H1 (cell line): ENCODE results near the gene TRIM52. TPM values are rescaled to one million over a fixed set of nuclear protein-coding genes. Genes with fewer than 3 reads are reported as not detected.
A peak's percentile ranks its signal among the peaks of the same experiment; 100 is the strongest.

Source experiments
- CTCF ChIA-PET: fragments of 300-600 bp; sonication (Branson Sonifier 250); formaldehyde crosslinking; loops from one replicate; lab custom pipeline; 2021; ENCODE audit not compliant: partially characterized antibody; lab: Charles Lee
- POLR2A ChIA-PET: fragments of 300-600 bp; sonication (Branson Sonifier 250); formaldehyde crosslinking; loops from one replicate; lab custom pipeline; 2021; ENCODE audit warnings: inconsistent platforms; ENCODE audit not compliant: partially characterized antibody; lab: Charles Lee
- DNase-seq, 2 experiments: peaks; one replicate each; pipeline versions ENCODE4 v3.0.0 to v3.0.0-alpha.2; 2010 to 2022; ENCODE audit warnings: low spot score in 2 of 2, low read depth in 1 of 2, mixed read lengths in 1 of 2
- FAIRE-seq: peaks from 2 replicates; lab custom pipeline; 2011; peaks lifted over from hg19 to GRCh38; lab: Jason Lieb, UNC
- H2AFZ ChIP-seq: 2 replicates; pipeline ENCODE4 v1.8.1; 2012; ENCODE audit warnings: low read length, inconsistent platforms
- H2AK5ac ChIP-seq: 2 replicates; pipeline ENCODE4 v1.6.1; 2013; ENCODE audit warnings: low read depth, low read length
- H2BK120ac ChIP-seq: replicated peaks from 2 replicates; pipeline ENCODE3; 2013; ENCODE audit warnings: low read depth, low read length, inconsistent platforms
- H2BK12ac ChIP-seq: 2 replicates; pipeline ENCODE4 v1.6.1; 2013; ENCODE audit warnings: low read depth, low read length
- H2BK15ac ChIP-seq: 2 replicates; pipeline ENCODE4 v1.6.1; 2013; ENCODE audit warnings: low read length
- H2BK20ac ChIP-seq: 2 replicates; pipeline ENCODE4 v1.6.1; 2013; ENCODE audit warnings: low read length
- H2BK5ac ChIP-seq: 2 replicates; pipeline ENCODE4 v1.6.1; 2013; ENCODE audit warnings: low read depth, low read length
- H3K14ac ChIP-seq: 2 replicates; pipeline ENCODE4 v1.6.1; 2013; ENCODE audit warnings: inconsistent platforms; ENCODE audit not compliant: insufficient read length
- H3K18ac ChIP-seq: 2 replicates; pipeline ENCODE4 v1.6.1; 2013; ENCODE audit warnings: low read length; ENCODE audit errors: extremely low read depth
- H3K23ac ChIP-seq: 2 replicates; pipeline ENCODE4 v1.6.1; 2013; ENCODE audit warnings: inconsistent platforms; ENCODE audit not compliant: insufficient read length
- H3K23me2 ChIP-seq: 2 replicates; pipeline ENCODE4 v1.6.1; 2013; ENCODE audit warnings: low read depth, low read length
- H3K27ac ChIP-seq: 2 replicates; pipeline ENCODE4 v1.6.1; 2011; ENCODE audit warnings: low read depth, low read length, inconsistent platforms
- H3K27me3 ChIP-seq, 4 experiments: replicated peaks in 1 of 4; 1 replicate in 1 of 4; 2 replicates in 3 of 4; pipeline versions ENCODE4 v1.6.1 to v1.8.1; 2011 to 2013; ENCODE audit warnings: low read length in 3 of 4, mild to moderate bottlenecking in 3 of 4, inconsistent platforms in 2 of 4, mixed read lengths in 2 of 4, moderate library complexity in 1 of 4; ENCODE audit not compliant: control insufficient read depth in 3 of 4, insufficient read depth in 3 of 4; ENCODE audit errors: extremely low read depth in 1 of 4
- H3K36me3 ChIP-seq, 4 experiments: 2 replicates each; pipeline versions ENCODE4 v1.6.1 to v1.8.1; 2011 to 2013; ENCODE audit warnings: mild to moderate bottlenecking in 4 of 4, low read length in 3 of 4, moderate library complexity in 2 of 4, control low read depth in 1 of 4, inconsistent platforms in 1 of 4; ENCODE audit not compliant: insufficient read depth in 4 of 4, control insufficient read depth in 2 of 4
- H3K4ac ChIP-seq: replicated peaks from 2 replicates; pipeline ENCODE3; 2013; ENCODE audit warnings: low read length, low read depth, mixed read lengths, inconsistent platforms; ENCODE audit not compliant: insufficient read length
- H3K4me1 ChIP-seq, 4 experiments: replicated peaks in 1 of 4; 1 replicate in 1 of 4; 2 replicates in 3 of 4; pipeline versions ENCODE4 v1.6.1 to v1.8.1; 2011 to 2013; ENCODE audit warnings: low read length in 3 of 4, inconsistent platforms in 2 of 4, mixed read lengths in 1 of 4; ENCODE audit not compliant: insufficient read depth in 4 of 4, control insufficient read depth in 3 of 4
- H3K4me2 ChIP-seq, 2 experiments: 2 replicates each; pipeline versions ENCODE4 v1.6.1 to v1.8.1; 2011 to 2013; ENCODE audit warnings: low read depth in 2 of 2, low read length in 2 of 2, control low read depth in 1 of 2, inconsistent platforms in 1 of 2, mild to moderate bottlenecking in 1 of 2; ENCODE audit not compliant: insufficient read depth in 1 of 2
- H3K4me3 ChIP-seq, 4 experiments: fragments of 200-600, 300-600 bp in 1 of 4; sonication (generic), shearing (Covaris generic), sonication (Bioruptor Twin) in 1 of 4; 2 replicates each; pipeline versions ENCODE4 v1.5.1 to v1.8.1; 2011 to 2016; ENCODE audit warnings: low read length in 4 of 4, low read depth in 3 of 4, control low read depth in 2 of 4, inconsistent platforms in 2 of 4, mild to moderate bottlenecking in 2 of 4, mixed read lengths in 1 of 4, moderate library complexity in 1 of 4; ENCODE audit not compliant: insufficient read depth in 2 of 4; ENCODE audit errors: extremely low read depth in 1 of 4
- H3K56ac ChIP-seq: replicated peaks from 2 replicates; pipeline ENCODE3; 2013; ENCODE audit warnings: low read depth, mild to moderate bottlenecking, mixed read lengths, low read length, inconsistent platforms; ENCODE audit not compliant: insufficient read length
- H3K79me1 ChIP-seq: 2 replicates; pipeline ENCODE4 v1.6.1; 2013; ENCODE audit warnings: low read depth, low read length, control low read depth
- H3K79me2 ChIP-seq, 2 experiments: 2 replicates each; pipeline versions ENCODE4 v1.6.1 to v1.8.1; 2012 to 2013; ENCODE audit warnings: low read length in 2 of 2, mild to moderate bottlenecking in 2 of 2, inconsistent platforms in 1 of 2; ENCODE audit not compliant: insufficient read depth in 2 of 2, control insufficient read depth in 1 of 2
- H3K9ac ChIP-seq, 4 experiments: replicated peaks in 1 of 4; 1 replicate in 1 of 4; 2 replicates in 3 of 4; pipeline versions ENCODE4 v1.6.1 to v1.8.1; 2011 to 2013; ENCODE audit warnings: low read depth in 3 of 4, low read length in 3 of 4, control low read depth in 2 of 4, mild to moderate bottlenecking in 2 of 4, moderate library complexity in 2 of 4, inconsistent platforms in 1 of 4; ENCODE audit errors: extremely low read depth in 1 of 4
- H3K9me3 ChIP-seq, 2 experiments: 2 replicates each; pipeline versions ENCODE4 v1.6.1 to v1.8.1; 2012 to 2013; ENCODE audit warnings: mild to moderate bottlenecking in 2 of 2, moderate library complexity in 2 of 2, control low read depth in 1 of 2, inconsistent platforms in 1 of 2, low read depth in 1 of 2, low read length in 1 of 2, mixed read lengths in 1 of 2; ENCODE audit not compliant: insufficient read depth in 2 of 2
- H4K20me1 ChIP-seq, 2 experiments: replicated peaks in 1 of 2; 2 replicates each; pipeline versions ENCODE3 to v1.8.1; 2011 to 2013; ENCODE audit warnings: inconsistent platforms in 2 of 2, low read length in 2 of 2, mild to moderate bottlenecking in 1 of 2; ENCODE audit not compliant: insufficient read depth in 2 of 2, control insufficient read depth in 1 of 2
- H4K5ac ChIP-seq: 2 replicates; pipeline ENCODE4 v1.6.1; 2013; ENCODE audit warnings: low read length, low read depth, mixed read lengths, inconsistent platforms; ENCODE audit not compliant: insufficient read length
- H4K8ac ChIP-seq: 2 replicates; pipeline ENCODE4 v1.8.0; 2013; ENCODE audit warnings: mild to moderate bottlenecking, moderate library complexity, low read length, inconsistent platforms; ENCODE audit not compliant: insufficient read depth; ENCODE audit errors: extremely low read depth
- H4K91ac ChIP-seq: replicated peaks from 2 replicates; pipeline ENCODE3; 2013; ENCODE audit warnings: low read length, mixed read lengths, inconsistent platforms; ENCODE audit not compliant: insufficient read length
- CHD1 ChIP-seq: IDR thresholded peaks from 2 replicates; pipeline ENCODE4 v1.6.1; 2012; ENCODE audit warnings: low read depth, low read length, improper control_type of control experiment
- HDAC6 ChIP-seq: IDR thresholded peaks from one replicate; pipeline ENCODE4 v1.7.1; 2012; ENCODE audit warnings: low read depth, mild to moderate bottlenecking, inconsistent platforms, low read length, moderate library complexity
- MAFK ChIP-seq: IDR thresholded peaks from 2 replicates; pipeline ENCODE4 v1.6.1; 2012; ENCODE audit warnings: low read depth, mild to moderate bottlenecking, improper control_type of control experiment, low read length
- NANOG ChIP-seq: IDR thresholded peaks from 2 replicates; pipeline ENCODE4 v1.6.1; 2011; ENCODE audit warnings: low read length, low read depth, mild to moderate bottlenecking, inconsistent platforms; ENCODE audit not compliant: insufficient read depth, poor library complexity, severe bottlenecking
- RBBP5 ChIP-seq: IDR thresholded peaks from 2 replicates; pipeline ENCODE4 v1.7.1; 2012; ENCODE audit warnings: low read depth, mild to moderate bottlenecking, inconsistent platforms, low read length, moderate library complexity, borderline replicate concordance
- SIX5 ChIP-seq: IDR thresholded peaks from 2 replicates; pipeline ENCODE4 v1.6.1; 2011; ENCODE audit warnings: mild to moderate bottlenecking, low read depth, low read length
- SP1 ChIP-seq: IDR thresholded peaks from 2 replicates; pipeline ENCODE4 v1.6.1; 2011; ENCODE audit warnings: low read depth, low read length
- TAF1 ChIP-seq: IDR thresholded peaks from 2 replicates; pipeline ENCODE4 v1.6.1; 2011; ENCODE audit warnings: mild to moderate bottlenecking, low read depth, low read length
- TAF7 ChIP-seq: optimal IDR thresholded peaks from 2 replicates; pipeline ENCODE3; 2011; ENCODE audit warnings: low read depth, mild to moderate bottlenecking, inconsistent platforms, low read length, moderate library complexity, borderline replicate concordance
- WGBS, 2 experiments: shearing (Covaris generic) in 1 of 2; methylation state at CpG; one replicate each; pipeline versions ENCODE4 v1.1.6 to v1.1.7; 2013 to 2015; ENCODE audit warnings: low lambda C conversion rate in 2 of 2, mixed read lengths in 2 of 2, inconsistent platforms in 1 of 2, low coverage in 1 of 2, missing lambda C conversion rate in 1 of 2; ENCODE audit not compliant: insufficient replicate concordance in 2 of 2, insufficient coverage in 1 of 2, insufficient read length in 1 of 2; ENCODE audit errors: extremely low coverage in 1 of 2, missing lambda C conversion rate in 1 of 2; 5-methylcytosine and 5-hydroxymethylcytosine counted together
- polyA plus RNA-seq, 7 experiments: library from polyadenylated mRNA; depleted of rRNA in 3 of 7; stranded (reverse) in 5 of 7; unstranded in 2 of 7; fragments of >200 nt in 5 of 7; fragments of 200-250 nt in 2 of 7; gene quantifications; 1 replicate in 5 of 7; 2 replicates in 1 of 7; 4 replicates in 1 of 7; pipeline versions ENCODE4 v1.2.1 to v1.2.3, GENCODE V29; 2011 to 2013; ENCODE audit warnings: missing spikeins in 2 of 7, mixed read lengths in 2 of 7
- total RNA-seq: library from RNA; stranded (reverse); fragmentation: NEBNext Ultra II Directional; extraction: Animal tissue kit (Norgen Biotek cat#: 25700); gene quantifications from 2 replicates; pipeline ENCODE4 v1.2.1, GENCODE V29; 2021

The TRIM52 gene
- total and polyA plus RNA-seq, 2 of the 8 experiments (the other 6 are each of a cell fraction or from before 2014, with no cell fraction given): 4.2 to 5.7 TPM

- peaks cover 41 to 57% (median 47%) of the 10 kb centered on the region in 4 experiments for H3K36me3 ChIP-seq
- ChIA-PET CTCF (interaction anchor here (0.9 kb wide), 1 partner anchor 8 kb away, joined by 3 read pairs; no protein-coding TSS in a partner anchor), POLR2A (interaction anchor here (0.6 to 34.2 kb wide), 17 partner anchors 5 to 83 kb away, joined by 3 to 1334 read pairs (median 5); partner anchors contain the start of genes RACK1, TRIM41, TRIM52 and TRIM7)
- peak overlapping the region; percentile 83 to 100 (median 96) for H3K4me3 ChIP-seq
- no peak overlapping the region for H2BK15ac ChIP-seq
- FAIRE-seq (no peak), DNase-seq (no peak)
- peak overlapping the region; percentile 81 to 97 for H3K4me2 ChIP-seq
- peak overlapping the region; percentile 99 for H2BK5ac ChIP-seq
- peaks cover 6 to 20% (median 12%) of the 10 kb centered on the region in 4 experiments for H3K4me1 ChIP-seq
- peaks cover 35 to 66% of the 10 kb centered on the region in 2 experiments for H3K79me2 ChIP-seq
- H2AK5ac ChIP-seq: peak overlapping the region; percentile 95
- no peaks in the 10 kb centered on the region for H3K9me3 ChIP-seq
- 1% methylated on average over 25 of the region's 25 CpGs; no CpG with 5 or more reads in 1 of the 2 experiments for WGBS, 2 experiments
- H2BK12ac ChIP-seq: peak overlapping the region; percentile 46; the same call in 1 of the 2 replicates
- peaks cover 14% of the 10 kb centered on the region for H3K23me2 ChIP-seq
- peak overlapping the region; percentile 97 for H3K27ac ChIP-seq
- peak overlapping the region; percentile 99; the same call in 1 of the 2 replicates for H4K8ac ChIP-seq
- TF ChIP-seq HDAC6 (no peak), MAFK (no peak), TAF1 (no peak), TAF7 (peak; percentile 7), RBBP5 (0 out of 2 replicates have a peak, but pooled peaks have one; percentile 3), NANOG (no peak), CHD1 (no peak), SP1 (no peak), SIX5 (no peak)
- H3K14ac ChIP-seq: no peak overlapping the region
- no peak overlapping the region for H2BK20ac ChIP-seq
- peak overlapping the region; percentile 95 for H3K18ac ChIP-seq
- peak overlapping the region; percentile 75 for H3K56ac ChIP-seq
- peak overlapping the region; percentile 94 for H3K4ac ChIP-seq
- H2BK120ac ChIP-seq: no peak overlapping the region
- H3K23ac ChIP-seq: no peak overlapping the region
- H4K20me1 ChIP-seq: peaks cover 17 to 27% of the 10 kb centered on the region in 2 experiments
- no peaks in the 10 kb centered on the region for H3K27me3 ChIP-seq
- peak overlapping the region; percentile 91 for H4K91ac ChIP-seq
- no peak overlapping the region for H2AFZ ChIP-seq
- H3K9ac ChIP-seq: peak overlapping the region; percentile 97 to 99 (median 98)
- peak overlapping the region; percentile 96 for H4K5ac ChIP-seq
- peaks cover 11% of the 10 kb centered on the region for H3K79me1 ChIP-seq
Observed at GRCh38 chr5:181243018-181243563, 17.9 kb downstream of the TRIM52 start.
